Suppressor macrophage treated with lipopolysaccharide for 1 hour (primary cell): ENCODE results near the gene MEIS1.
"Not testable (repeated sequence)": the region's sequence is repeated elsewhere in the genome, so short reads cannot be mapped to it uniquely, and the experiment has no call there.

Experiments used
- DNase-seq, 3 donors: peaks; one replicate each; pipeline ENCODE4 v3.0.0-alpha.2; 2020 to 2022

MEIS1 gene

GRCh38 chr2:66434679-66435548, at the start of gene MEIS1:
TSS of gene MEIS1 (plus strand) at chr2:66435125. CDS start at chr2:66435857, 732 bp downstream.
- DNase-seq = peak; percentile 76 to 85 (median 84)

GRCh38 chr2:66387016-66387753, 47.7 kb upstream of the MEIS1 start:
- DNase-seq = no peak

GRCh38 chr2:66389651-66390131, 45.2 kb upstream of the MEIS1 start:
- DNase-seq = no peak

- DNase-seq = no peak
These were observed 44.8 kb upstream of the MEIS1 start for GRCh38 chr2:66390152-66390551.

GRCh38 chr2:66390811-66391210, 44.1 kb upstream of the MEIS1 start:
- DNase-seq = no peak

- not testable (repeated sequence) for DNase-seq
These were observed 43.7 kb upstream of the MEIS1 start for GRCh38 chr2:66391240-66391639.

GRCh38 chr2:66405473-66405872, 29.5 kb upstream of the MEIS1 start:
- DNase-seq = no peak

- no peak for DNase-seq
These were observed 26.0 kb upstream of the MEIS1 start for GRCh38 chr2:66408905-66409304.

GRCh38 chr2:66412874-66413273, 22.1 kb upstream of the MEIS1 start:
- no peak for DNase-seq

GRCh38 chr2:66414896-66415295, 20.0 kb upstream of the MEIS1 start:
- no peak for DNase-seq

GRCh38 chr2:66418381-66418780, 16.5 kb upstream of the MEIS1 start:
- no peak for DNase-seq

GRCh38 chr2:66421612-66422011, 13.3 kb upstream of the MEIS1 start:
- DNase-seq = no peak

GRCh38 chr2:66423391-66424124, 11.4 kb upstream of the MEIS1 start:
- DNase-seq = no peak

GRCh38 chr2:66426244-66427111, 8.4 kb upstream of the MEIS1 start:
- no peak for DNase-seq

GRCh38 chr2:66427300-66427699, 7.6 kb upstream of the MEIS1 start:
- DNase-seq = no peak

GRCh38 chr2:66428986-66429612, 5.8 kb upstream of the MEIS1 start:
- peak; percentile 57 to 71 (median 64) for DNase-seq

- DNase-seq = no peak
These were observed 5.0 kb upstream of the MEIS1 start for GRCh38 chr2:66429693-66430504.

- no peak for DNase-seq
These were observed 4.2 kb upstream of the MEIS1 start for GRCh38 chr2:66430505-66431273.

GRCh38 chr2:66431274-66431642, 3.7 kb upstream of the MEIS1 start:
- no peak for DNase-seq
